BJ (cell line): ENCODE results near the gene MBD5. TPM values are rescaled to one million over a fixed set of nuclear protein-coding genes. Genes with fewer than 3 reads are reported as not detected.

ENCODE experiments used
- CTCF ChIA-PET: fragments of 350-600 bp; formaldehyde crosslinking; extraction: SDS; loops from one replicate; lab custom pipeline; 2021; ENCODE audit warnings: antibody characterized with exemption, inconsistent platforms; lab: Yijun Ruan, JAX
- POLR2A ChIA-PET: fragments of 300-600 bp; sonication (Branson Sonifier 250); formaldehyde crosslinking; extraction: SDS; loops from one replicate; lab custom pipeline; 2021; ENCODE audit warnings: antibody characterized with exemption; lab: Charles Lee
- DNase-seq: peaks from one replicate; pipeline ENCODE4 v3.0.0-alpha.2; 2011; ENCODE audit warnings: low read depth
- H3K27me3 ChIP-seq: 2 replicates; pipeline ENCODE4 v1.6.0; 2011; ENCODE audit warnings: low read length; ENCODE audit not compliant: control insufficient read depth, insufficient read depth
- H3K36me3 ChIP-seq: 2 replicates; pipeline ENCODE4 v1.5.1; 2011; ENCODE audit warnings: low read length; ENCODE audit not compliant: control insufficient read depth, insufficient read depth
- H3K4me3 ChIP-seq: 2 replicates; pipeline ENCODE4 v1.5.1; 2011; ENCODE audit warnings: low read depth, mild to moderate bottlenecking, control low read depth, low read length
- CTCF ChIP-seq: IDR thresholded peaks from 2 replicates; pipeline ENCODE4 v1.5.1; 2011; ENCODE audit warnings: low read depth, mild to moderate bottlenecking, control low read depth, inconsistent platforms, low read length, moderate library complexity; ENCODE audit not compliant: insufficient read depth
- polyA plus RNA-seq: library from polyadenylated mRNA; depleted of rRNA; stranded (reverse); fragments of >200 nt; gene quantifications from 2 replicates; pipeline ENCODE4 v1.2.3, GENCODE V29; 2011

Gene MBD5
- polyA plus RNA-seq, 1 experiment, result 20.4 TPM

- no peak overlapping the region for H3K4me3 ChIP-seq
- ChIA-PET CTCF (no interaction called here), POLR2A (no interaction called here)
- H3K36me3 ChIP-seq, result no peaks in the 10 kb centered on the region
- H3K27me3 ChIP-seq, result no peaks in the 10 kb centered on the region
- no peak for TF ChIP-seq CTCF
- no peak for DNase-seq
Measured at GRCh38 chr2:148106331-148106730, 85.4 kb downstream of the MBD5 start.

GRCh38 chr2:148108385-148108784 lies 87.5 kb downstream of the MBD5 start:
- no peaks in the 10 kb centered on the region for H3K27me3 ChIP-seq
- TF ChIP-seq CTCF, result no peak
- CTCF ChIA-PET, result interaction anchor here (1.1 kb wide), 1 partner anchor 401 kb away, joined by 3 read pairs; no protein-coding TSS in a partner anchor
- H3K4me3 ChIP-seq, result no peak overlapping the region
- POLR2A ChIA-PET, result interaction anchor here (0.7 kb wide), 1 partner anchor 41 kb away, joined by 7 read pairs; no protein-coding TSS in a partner anchor
- H3K36me3 ChIP-seq, result no peaks in the 10 kb centered on the region
- no peak for DNase-seq

- TF ChIP-seq CTCF, result no peak
- Histone ChIP-seq H3K36me3 (no peaks in the 10 kb centered on the region), H3K27me3 (no peaks in the 10 kb centered on the region), H3K4me3 (no peak overlapping the region)
- no peak for DNase-seq
- ChIA-PET POLR2A (no interaction called here), CTCF (interaction anchor here (1.0 kb wide), 1 partner anchor 22 kb away, joined by 3 read pairs; no protein-coding TSS in a partner anchor)
Measured at GRCh38 chr2:148110184-148110583, 89.3 kb downstream of the MBD5 start.

GRCh38 chr2:148122788-148123187 lies 101.9 kb downstream of the MBD5 start:
- CTCF ChIA-PET, result interaction anchor here (0.7 kb wide), 1 partner anchor 78 kb away, joined by 3 read pairs; no protein-coding TSS in a partner anchor
- TF ChIP-seq CTCF, result no peak

GRCh38 chr2:148124271-148124670 lies 103.4 kb downstream of the MBD5 start:
- no peak overlapping the region for H3K4me3 ChIP-seq
- DNase-seq, result no peak
- no peak for TF ChIP-seq CTCF
- H3K27me3 ChIP-seq, result no peaks in the 10 kb centered on the region
- H3K36me3 ChIP-seq, result no peaks in the 10 kb centered on the region
- POLR2A ChIA-PET, result no interaction called here
- CTCF ChIA-PET, result no interaction called here

More at GRCh38 chr2:148122788-148123187, 101.9 kb downstream of the MBD5 start:
- POLR2A ChIA-PET, result no interaction called here
- Histone ChIP-seq H3K36me3 (no peaks in the 10 kb centered on the region), H3K4me3 (no peak overlapping the region), H3K27me3 (no peaks in the 10 kb centered on the region)
- DNase-seq, result no peak
